TTC549 (cell line): ENCODE measurements around the gene ADH1C.
"Not testable (repeated sequence)": the region's sequence is repeated elsewhere in the genome, so short reads cannot be mapped to it uniquely, and the experiment has no call there.

Source experiments
- FAIRE-seq: peaks from 2 replicates; lab custom pipeline; 2012; peaks lifted over from hg19 to GRCh38; lab: Jason Lieb, UNC

The ADH1C gene

DNA sequence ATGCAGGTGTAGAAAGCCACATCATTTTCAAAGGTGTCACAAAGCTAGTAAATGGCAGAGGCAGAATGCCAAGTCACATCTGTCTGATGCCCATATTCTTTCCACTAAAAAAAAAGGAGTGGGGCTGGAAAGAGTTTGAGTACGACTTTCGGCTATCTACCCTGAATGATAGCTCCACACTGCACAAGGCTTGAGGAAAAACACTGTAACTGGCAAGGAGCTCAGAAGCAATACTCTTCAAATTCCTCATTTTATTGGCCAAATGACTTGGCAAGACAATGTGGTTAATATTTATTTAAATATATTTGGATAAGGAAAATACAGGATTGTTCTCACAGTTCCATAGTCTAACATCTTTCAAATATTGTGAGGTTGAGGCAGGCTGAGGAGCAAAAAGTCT lies 5.4 kb upstream of the ADH1C start:
- no peak for FAIRE-seq

DNA sequence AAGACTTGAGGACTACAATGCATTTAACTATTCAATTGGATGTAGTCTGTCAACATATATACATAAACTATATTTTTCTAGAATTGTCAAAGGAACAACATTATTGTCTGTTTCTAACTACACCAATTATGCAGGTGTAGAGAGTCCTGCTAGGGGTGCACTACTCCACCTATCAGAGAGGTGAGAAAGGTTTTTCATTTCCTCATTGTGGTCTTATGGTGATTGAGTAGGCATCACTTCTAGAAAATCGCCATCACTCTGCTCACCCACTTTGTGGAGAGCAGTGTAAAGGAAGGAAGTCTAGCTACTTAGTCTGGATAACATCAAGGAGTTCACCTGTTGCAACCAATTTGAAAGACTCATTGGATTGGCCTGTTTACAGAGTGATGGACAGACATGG lies 4.4 kb upstream of the ADH1C start:
- no peak for FAIRE-seq

DNA sequence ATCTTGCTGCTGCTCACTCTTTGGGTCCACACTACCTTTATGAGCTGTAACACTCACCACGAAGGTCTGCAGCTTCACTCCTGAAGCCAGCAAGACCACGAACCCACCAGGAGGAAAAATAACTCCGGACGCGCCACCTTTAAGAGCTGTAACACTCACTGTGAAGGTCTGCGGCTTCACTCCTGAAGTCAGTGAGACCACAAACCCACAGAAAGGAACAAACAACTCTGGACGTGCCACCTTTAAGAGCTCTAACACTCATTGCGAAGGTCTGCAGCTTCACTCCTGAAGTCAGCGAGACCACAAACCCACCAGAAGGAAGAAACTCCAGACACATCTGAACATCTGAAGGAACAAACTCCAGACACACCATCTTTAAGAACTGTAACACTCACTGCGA lies 3.6 kb upstream of the ADH1C start:
- FAIRE-seq: not testable (repeated sequence)

DNA sequence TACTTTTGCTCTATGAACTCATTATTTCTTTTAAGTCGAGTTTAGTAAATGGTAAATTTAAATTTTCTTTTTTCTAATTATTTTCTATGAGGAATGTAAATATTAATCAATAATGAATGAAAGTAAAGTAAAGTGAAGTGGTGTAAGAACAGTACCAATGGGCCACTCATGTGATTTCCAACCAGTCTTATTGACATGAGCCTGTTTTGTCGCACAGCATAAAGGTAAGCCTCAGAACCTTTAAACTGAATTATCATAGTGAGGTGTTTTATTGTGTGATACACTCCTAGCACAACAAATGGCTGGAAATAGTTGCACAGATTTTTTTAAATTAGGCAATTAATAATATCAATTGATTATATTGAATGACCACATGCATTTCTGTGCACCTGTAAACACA lies 1.1 kb downstream of the ADH1C start:
- FAIRE-seq: no peak

DNA sequence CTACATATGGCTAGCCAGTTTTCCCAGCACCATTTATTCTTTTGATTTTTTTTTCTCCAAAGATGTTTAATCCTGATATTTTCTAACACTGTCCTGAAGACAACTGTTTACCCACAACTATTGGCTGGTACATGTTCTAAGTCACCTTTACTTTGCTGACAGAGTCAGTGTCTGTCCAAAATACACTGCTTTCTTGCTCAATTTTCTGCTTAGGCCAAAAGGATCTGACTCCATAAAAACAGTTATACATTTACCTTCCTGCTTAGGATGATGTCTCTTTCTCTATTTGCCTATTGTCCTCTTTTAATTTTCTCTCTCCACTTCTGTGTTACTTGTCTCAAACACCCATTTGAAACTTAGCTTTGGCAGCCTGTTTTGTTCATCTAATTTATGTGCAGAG lies 3.2 kb downstream of the ADH1C start:
- no peak for FAIRE-seq

DNA sequence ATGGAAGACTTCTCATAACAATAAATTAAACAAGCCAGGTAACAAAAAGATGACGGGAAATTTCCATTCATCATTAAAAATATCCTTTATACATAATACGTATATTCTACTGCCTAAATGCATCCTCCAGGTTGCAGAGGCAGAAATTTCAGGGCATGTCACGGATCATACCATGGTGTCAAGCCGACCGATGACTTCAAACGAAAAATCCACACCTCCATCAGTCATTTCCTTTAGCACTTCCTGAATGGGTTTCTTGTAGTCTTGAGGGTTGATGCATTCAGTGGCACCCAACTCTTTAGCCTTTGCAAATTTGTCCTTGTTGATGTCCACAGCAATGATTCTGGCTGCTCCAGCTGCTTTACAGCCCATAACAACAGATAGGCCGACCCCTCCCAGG lies 9.9 kb downstream of the ADH1C start:
- FAIRE-seq: not testable (repeated sequence)

DNA sequence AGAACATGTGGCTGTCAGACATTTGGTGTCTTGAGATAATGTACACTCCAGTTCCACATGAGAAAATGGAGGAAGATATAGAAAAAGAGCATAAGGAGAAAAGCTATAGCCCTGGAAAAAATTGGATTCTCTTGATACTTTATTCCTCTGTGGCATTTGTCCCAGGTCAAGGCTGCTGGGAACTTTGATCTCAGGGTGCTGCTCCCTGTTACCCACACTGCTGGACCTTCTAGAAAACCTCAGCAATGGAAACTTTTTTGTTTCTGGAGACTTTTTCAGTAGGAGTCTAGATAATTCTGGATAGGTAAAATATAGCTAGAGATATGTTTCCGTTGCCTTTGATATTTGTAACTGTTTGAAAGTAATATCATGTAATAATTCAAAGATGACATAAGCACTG lies 11.1 kb downstream of the ADH1C start:
- no peak for FAIRE-seq

DNA sequence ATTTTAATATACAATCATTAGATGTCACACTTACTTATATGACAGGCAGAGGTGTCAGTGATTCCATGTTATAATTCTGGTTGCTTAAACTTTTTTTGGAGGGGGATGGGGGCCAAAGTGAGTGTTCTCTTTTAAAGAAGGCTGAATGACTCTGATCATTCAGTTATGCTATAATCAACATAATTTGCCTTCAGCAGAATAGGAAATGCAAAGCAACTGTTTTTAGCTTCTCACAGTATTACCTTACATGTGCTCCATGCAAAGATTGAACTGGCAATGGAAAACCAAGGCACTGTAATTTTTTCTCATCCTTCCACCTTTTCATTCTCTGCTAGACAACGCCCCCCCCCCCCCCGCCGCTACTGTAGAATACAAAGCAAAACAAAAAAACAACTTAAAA lies 13.4 kb downstream of the ADH1C start:
- FAIRE-seq: no peak

DNA sequence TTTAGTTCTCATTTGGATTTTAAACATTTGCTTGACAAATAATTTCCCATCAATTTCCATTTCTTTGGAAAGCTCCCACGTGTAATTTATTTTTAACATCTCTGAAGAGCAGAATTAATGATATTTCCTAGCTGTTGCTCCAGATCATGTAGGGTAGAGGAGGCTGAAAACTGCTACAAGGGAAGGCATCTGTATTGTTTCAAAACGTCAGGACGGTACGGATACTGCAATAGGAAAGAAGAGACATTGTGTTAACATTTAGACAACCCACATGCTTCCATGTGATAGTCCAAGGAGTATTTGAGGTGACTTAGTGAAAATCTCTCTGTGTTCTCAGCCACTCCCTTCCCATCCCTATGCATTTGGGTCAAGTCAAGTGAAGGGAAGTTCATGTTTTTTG lies 16.0 kb downstream of the ADH1C start:
- no peak for FAIRE-seq

DNA sequence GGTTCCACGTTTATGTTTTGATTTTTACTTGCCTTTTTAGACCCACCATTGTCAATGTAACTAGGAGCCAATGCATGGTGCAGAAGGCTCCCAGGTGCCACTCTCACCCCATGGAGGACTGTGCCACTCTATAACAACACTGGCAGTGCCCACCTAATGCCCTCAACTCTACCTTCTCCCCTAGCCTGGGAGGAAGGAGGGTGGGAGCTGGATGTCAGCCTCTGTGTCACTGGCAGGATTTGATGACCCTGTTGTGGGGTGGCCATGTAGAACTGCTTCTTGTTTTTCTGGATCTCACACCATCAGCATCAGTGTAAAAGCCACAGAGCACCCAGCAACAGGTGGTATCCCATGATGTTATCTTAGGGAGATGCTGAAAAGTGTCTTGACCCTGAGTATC lies 17.7 kb downstream of the ADH1C start:
- no peak for FAIRE-seq

DNA sequence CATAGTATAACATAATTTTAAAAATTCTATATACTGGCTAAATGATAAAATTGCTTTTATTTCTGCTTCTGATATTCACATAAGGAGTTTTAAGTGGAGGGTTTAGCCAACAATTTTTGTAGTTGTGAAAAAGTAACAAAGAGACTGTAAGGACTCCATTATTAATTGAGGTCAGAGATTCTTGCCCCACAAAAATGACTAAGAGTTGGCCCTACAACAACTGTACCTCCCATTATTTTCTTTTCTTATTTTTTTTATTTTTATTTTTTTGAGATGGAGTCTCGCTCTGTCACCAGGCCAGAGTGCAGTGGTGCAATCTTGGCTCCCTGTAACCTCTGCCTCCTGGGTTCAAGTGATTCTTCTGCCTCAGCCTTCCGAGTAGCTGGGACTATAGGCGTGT lies 21.9 kb downstream of the ADH1C start:
- FAIRE-seq: no peak

DNA sequence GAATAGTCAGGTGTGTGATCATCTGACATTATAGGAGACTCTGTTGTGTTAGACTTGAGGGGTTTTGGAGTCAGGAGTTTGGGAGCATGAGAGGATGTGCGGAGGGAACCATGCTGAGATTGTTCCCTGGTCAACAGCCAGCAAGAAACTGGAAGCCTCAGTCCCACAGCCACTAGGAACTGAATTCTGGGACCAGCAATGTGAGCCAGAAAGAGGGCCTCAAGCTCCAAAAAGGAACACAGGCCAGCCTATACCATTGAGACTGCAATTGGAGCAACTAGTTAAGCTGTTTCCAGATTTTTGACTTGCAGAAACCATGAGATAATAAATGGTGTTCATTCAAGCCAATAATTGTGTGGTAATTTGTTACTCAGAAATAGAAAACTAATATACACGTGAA lies 22.7 kb downstream of the ADH1C start:
- no peak for FAIRE-seq

DNA sequence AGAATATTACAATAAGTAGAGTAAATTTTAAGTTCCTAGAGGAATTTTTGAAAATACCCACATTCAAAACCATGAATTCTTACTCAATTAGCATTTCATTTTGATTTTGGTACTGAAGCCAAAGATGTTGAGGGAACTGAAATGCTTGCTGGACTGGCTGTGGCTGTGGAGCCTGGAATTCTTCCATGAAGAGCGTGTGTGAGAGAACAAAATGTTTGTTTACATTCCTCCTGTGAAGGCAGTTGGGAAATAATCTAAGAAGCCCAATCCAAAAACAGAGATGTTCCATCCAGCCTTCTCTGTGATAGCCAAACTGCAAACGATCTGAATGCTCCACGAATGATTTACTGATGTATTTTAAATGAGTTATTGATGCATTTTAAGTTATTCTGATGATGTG lies 27.6 kb downstream of the ADH1C start:
- FAIRE-seq: no peak

DNA sequence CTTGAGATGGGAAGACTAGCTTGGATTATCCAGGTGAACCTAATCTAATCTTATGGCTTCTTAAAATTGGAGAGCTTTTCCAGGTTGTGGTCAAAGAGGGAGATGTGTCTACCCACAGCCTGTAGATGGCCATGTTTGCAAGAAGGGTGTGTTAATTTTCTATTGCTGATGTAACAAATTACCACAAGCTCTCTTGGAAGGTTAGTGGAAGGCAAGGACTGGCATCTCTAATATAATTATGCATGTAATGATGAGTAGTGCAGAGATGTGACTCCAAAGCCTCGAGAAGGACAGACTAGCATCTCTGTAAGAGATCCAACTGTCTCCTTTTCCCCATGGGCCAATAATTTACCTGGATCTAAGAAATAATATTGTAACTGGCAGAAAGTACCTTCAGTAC lies 28.2 kb downstream of the ADH1C start:
- no peak for FAIRE-seq

DNA sequence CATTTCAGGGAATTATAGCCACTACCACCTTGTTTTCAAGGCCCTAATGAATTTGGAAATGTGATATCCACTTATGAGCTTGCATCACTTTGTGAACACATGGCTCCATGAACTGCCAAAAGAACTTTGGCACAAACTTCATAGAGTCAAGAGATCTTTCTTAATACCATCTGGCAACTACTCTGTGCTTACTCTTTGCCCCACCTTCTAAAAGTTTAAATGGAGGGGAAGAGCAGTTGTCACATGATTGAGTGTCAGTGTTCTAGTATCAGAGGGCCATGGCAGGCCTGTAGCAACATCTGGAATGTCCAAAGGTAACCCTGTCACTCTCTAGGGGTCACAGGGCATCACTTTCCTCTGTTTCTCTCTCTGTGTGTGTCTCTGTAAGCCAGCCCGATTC lies 28.8 kb downstream of the ADH1C start:
- FAIRE-seq: no peak

DNA sequence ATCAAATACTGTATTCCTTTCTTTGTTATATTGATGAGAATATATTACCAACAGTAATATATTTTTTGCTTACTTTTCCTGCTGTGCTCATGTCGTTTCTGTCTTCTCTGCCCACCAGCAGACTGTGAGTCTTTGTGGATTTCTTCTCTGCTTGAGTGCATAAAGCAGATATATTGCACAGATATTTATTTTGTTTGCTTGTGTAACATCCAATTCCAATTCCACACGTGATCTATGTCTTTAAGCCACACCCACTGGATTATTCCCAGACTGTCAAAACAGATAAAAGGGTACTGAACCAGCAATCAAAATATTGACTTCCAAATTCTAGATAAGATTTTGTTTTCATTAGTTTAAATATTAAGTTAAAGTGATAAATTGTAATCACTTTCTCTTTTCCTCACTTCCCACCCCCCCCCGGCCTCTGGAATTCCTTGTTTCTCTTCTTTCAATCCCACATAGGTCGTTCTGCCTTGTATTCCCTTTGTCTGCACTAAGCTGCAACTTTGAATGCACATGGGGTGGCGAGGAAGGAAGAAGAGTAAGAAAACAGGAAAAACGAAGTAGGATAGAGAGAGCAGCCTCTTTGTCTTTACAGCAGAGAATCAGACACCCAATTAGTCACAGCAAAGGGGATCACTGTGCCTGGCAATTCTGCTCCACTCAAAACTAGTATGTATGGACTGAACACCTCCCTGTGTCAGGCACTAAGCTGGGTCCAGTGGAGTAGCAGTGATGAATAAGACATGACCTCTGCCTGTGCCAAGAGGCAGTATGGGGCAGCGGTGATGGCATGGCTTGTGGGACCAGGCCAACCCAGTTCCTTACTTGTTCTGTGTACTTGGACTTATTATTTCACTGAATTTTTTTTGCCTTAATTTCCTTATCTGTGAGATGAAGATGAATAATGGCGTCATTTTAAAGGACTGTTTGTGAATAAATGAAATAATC lies 31.0 kb downstream of the ADH1C start, which contains the start of gene ADH1B:
ADH1B (minus strand) TSS at position 161 of the 951 bp plus-strand sequence; CDS start at position 91, 70 bp downstream.
- no peak for FAIRE-seq

DNA sequence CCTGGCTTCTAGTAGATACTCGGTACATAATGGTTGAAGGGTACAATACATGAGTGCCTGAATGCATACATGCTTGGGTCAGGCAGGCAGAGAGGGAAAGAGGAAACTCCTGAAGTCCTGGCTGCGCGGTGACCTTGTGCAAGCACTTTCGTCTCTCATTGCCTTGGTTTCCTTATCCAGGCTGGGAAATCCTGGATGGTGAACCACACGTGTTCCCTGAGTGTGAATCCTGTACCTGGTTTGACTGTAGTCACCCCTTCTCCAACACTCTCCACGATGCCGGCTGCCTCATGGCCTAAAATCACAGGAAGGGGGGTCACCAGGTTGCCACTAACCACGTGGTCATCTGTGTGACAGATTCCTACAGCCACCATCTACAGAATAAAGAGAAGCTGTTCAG lies 34.7 kb downstream of the ADH1C start:
- FAIRE-seq: not testable (repeated sequence)

DNA sequence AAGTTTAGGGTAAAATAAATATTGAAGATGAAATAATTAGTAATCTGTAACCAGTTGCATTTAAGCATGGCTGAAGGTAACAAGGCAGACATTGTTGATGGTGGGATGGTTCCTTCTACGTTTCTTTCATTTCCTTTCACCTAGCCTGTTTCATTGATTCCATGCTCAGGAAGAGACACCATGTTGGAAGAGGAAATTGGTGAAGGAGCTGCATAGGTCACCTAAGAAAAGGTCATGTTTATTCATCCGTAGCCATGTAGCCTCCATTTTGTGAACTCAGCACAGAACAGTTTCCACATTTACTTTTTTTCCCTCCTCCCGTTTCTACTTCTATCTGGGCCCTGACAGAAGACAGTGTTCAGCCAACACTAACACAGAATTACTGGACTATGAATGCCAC lies 35.2 kb downstream of the ADH1C start:
- no peak for FAIRE-seq

DNA sequence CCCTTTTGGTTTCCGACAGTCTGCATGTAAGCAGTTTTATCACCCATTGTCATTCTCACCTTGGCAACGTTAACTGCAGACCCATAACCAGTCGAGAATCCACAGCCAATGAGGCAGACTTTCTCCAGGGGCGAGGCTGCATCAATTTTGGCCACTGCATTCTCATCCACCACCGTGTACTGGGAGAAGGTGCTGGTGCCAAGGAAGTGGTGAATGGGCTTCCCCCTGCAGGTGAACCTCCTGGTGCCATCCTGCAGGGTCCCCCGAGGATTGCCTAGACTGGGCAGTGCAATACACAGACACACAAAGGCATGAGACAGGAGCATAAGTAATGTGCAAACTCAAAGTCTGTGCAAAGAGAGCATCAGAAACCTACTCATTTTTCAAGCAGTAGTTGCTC lies 36.7 kb downstream of the ADH1C start:
- no peak for FAIRE-seq

DNA sequence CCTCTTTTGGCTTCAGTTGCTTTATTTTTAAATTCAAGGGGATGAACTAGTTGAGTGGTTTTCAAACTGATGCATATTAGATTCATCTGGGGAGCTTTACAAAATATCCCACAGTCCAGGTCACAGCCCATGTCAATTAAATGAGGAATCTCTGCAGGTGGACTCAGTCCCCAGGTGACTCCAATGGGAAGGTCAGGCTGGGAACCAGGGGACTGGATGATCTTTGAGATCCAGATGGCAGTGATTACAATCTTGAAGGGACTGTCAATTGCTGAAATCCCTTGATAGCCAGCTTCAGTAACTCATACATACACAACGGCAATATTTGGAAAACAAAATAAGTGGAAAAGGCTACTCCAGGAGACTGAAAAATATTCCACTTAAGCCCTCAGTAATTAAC lies 38.3 kb downstream of the ADH1C start:
- no peak for FAIRE-seq

DNA sequence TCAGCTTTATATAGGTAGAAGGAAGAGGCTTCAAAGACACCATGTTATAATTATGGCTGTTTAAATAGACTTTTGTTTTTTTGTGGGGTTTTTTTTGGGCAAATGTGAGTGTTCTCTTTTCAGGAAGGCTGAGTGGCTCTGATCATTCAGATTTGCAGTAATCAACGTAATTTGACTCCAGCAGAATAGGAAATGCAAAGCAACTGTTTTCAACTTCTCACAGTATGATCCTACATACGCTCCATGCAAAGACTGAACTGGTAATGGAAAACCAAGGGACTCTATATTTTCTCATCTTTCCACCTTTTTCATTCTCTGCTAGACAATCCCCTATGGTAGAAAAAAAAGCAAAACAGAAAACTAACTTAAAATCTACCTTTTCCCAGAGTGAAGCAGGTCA lies 42.2 kb downstream of the ADH1C start:
- no peak for FAIRE-seq

DNA sequence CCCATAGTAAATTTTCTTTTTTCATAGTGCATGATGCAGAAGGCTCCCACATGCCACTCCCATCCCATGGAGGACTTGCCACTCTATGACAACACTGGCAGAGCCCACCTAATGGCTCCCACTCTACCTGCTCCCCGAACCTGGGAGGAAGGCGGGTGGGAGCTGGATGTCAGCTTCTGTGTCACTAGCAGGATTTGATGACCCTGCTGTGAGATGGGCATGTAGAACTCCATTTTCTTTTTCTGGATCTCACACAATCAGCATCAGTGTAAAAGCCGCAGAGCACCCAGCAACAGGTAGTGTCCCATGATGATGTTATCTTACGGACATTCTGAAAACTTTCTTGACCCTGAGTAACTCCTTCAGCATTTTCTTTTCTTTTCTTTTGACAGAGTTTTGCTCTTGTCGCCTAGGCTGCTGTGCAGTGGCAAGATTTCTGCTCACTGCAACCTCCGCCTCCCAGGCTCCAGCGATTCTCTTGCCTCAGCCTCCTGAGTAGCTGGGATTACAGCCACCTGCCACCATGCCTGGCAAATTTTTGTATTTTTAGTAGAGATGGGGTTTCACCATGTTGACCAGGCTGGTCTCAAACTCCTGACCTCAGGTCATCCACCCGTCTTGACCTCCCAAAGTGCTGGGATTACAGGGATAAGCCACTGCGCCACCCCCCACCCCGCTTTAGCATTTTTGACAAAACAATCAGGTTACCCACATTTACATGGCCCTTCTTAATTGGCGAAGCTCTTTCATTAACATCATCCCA lies 46.7 kb downstream of the ADH1C start:
- no peak for FAIRE-seq

DNA sequence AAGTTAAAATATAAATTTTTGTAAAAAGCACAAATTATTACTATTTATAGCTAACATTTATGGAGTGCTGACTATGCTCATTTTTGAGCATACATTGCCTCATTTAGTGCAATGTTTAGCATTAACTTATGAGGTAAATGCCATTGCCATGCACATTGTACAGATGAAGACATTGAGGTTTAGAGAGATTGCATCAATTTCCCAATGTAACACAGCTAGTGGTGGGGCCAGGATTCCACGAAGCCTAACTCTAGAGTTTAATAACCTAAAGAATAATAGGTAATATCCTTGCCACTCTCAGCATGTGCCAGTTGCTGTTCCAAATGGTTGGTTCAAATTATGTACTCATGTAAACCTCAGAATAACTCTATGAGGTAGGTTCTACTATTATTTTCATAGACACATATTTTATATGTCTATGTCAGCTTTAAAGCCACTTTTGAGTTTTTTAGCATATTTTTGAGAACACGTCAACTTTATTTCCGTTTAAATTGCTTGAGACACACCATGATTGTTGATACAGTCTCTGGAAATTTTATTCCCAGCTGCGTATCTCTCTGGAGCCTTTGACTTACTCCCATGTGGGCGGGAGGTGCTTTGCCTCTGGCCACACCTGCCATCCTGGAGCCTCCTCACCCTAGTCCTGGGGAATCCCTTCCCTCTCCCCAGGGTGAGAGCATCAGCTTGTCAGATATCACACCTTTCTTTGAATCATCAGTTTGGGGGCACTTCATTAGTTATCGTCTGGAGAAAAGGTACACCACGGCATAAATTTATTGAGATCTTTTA lies 51.0 kb downstream of the ADH1C start:
- no peak for FAIRE-seq
